Breast epithelium (tissue), 4 donors: Measurements from ENCODE around the gene NCAPD3. TPM values are rescaled to one million over a fixed set of nuclear protein-coding genes. Genes with fewer than 3 reads are reported as not detected.
"Not testable (repeated sequence)": the region's sequence is repeated elsewhere in the genome, so short reads cannot be mapped to it uniquely, and the experiment has no call there.

Experiments used
- DNase-seq, 2 donors: peaks; one replicate each; pipeline ENCODE4 v3.0.0-alpha.2; 2019; ENCODE audit warnings: low spot score in 2 of 2
- H3K27ac ChIP-seq, 2 donors: fragments of 200-600 bp; sonication (generic) in 1 of 2; one replicate each; pipeline ENCODE4 v1.5.1; 2016 to 2019; ENCODE audit warnings: mild to moderate bottlenecking in 1 of 2
- H3K27me3 ChIP-seq, 2 donors: fragments of 200-600 bp; sonication (generic) in 1 of 2; one replicate each; pipeline versions ENCODE4 v1.5.1 to v1.6.0; 2017 to 2019; ENCODE audit warnings: control low read depth in 1 of 2, mild to moderate bottlenecking in 1 of 2
- H3K36me3 ChIP-seq: fragments of 200-600 bp; one replicate; pipeline ENCODE4 v1.5.1; 2019
- H3K4me1 ChIP-seq, 2 donors: fragments of 200-600 bp; sonication (generic); one replicate each; pipeline ENCODE4 v1.5.1; 2016 to 2019; ENCODE audit warnings: control low read depth in 1 of 2
- H3K4me3 ChIP-seq, 3 donors: fragments of 200-600 bp; sonication (generic); 1 replicate in 2 of 3; 2 replicates in 1 of 3; pipeline ENCODE4 v1.5.1; 2016 to 2019; ENCODE audit warnings: mild to moderate bottlenecking in 3 of 3, moderate library complexity in 2 of 3
- H3K9me3 ChIP-seq, 2 donors: fragments of 200-600 bp; sonication (generic) in 1 of 2; one replicate each; pipeline ENCODE4 v1.5.1; 2016 to 2019; ENCODE audit warnings: control low read depth in 1 of 2
- POLR2A ChIP-seq: fragments of 450-650 bp; IDR thresholded peaks from one replicate; pipeline ENCODE4 v1.6.1; 2016; ENCODE audit warnings: antibody characterized with exemption, mild to moderate bottlenecking, moderate library complexity
- POLR2AphosphoS5 ChIP-seq, 3 donors: sonication (generic); formaldehyde crosslinking; IDR thresholded peaks; one replicate each; pipeline ENCODE4 v1.6.1; 2017; ENCODE audit warnings: antibody characterized with exemption in 3 of 3
- intact Hi-C: fragments of 100-400 bp; cut with DNase I; formaldehyde crosslinking; loops from one replicate; pipeline ENCODE4 v1.15.1; 2023; ENCODE audit warnings: low total_unique reads
- total RNA-seq, 3 donors: library from RNA; depleted of rRNA; stranded (reverse); fragments of >200 nt; gene quantifications; one replicate each; pipeline ENCODE4 v1.1.0, GENCODE V29; 2016
- TF ChIP-seq, protein P1 (sequence below), 3 donors: fragments of 450-650 bp; IDR thresholded peaks; one replicate each; pipeline ENCODE4 v1.5.1; 2016 to 2017; ENCODE audit warnings: antibody characterized with exemption in 3 of 3, mild to moderate bottlenecking in 3 of 3, moderate library complexity in 3 of 3

The NCAPD3 gene
- total RNA-seq, 3 donors from 2014 or later = 12.0 to 16.5 (median 12.1) TPM

DNA sequence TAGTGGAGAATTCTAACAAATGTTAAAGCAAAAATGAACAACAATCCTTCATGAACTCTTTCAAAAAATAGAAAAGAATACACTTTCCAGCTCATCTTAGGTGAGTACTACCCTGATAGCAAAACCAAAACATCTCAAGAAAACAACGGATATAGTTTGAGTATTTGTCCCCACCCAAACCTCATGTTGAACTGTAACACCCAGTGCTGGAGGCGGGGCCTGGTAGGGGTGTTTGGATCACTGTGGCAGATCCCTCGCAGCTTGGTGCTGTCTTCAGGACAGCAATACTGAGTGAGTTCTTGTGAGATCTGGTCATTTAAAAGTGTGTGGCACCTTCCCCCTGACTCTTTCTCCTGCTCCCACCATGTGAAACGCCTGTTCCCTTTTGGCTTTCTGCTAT, 27.0 kb downstream of the NCAPD3 start:
- TF ChIP-seq POLR2A = no peak
- H3K27me3 ChIP-seq = no peaks in the 10 kb centered on the region

DNA sequence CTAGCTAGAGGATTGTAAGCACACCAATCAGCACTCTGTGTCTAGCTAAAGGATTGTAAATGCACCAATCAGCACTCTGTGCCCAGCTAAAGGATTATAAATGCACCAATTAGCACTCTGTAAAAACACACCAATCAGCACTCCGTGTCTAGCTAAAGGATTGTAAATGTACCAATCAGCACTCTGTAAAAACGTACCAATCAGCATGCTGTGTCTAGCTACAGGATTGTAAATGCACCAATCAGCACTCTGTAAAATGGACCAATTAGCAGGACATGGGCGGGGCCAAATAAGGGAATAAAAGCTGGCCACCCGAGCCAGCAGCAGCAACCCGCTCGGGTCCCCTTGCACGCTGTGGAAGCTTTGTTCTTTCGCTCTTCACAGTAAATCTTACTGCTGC, 35.7 kb downstream of the NCAPD3 start:
- H3K9me3 ChIP-seq, H3K27ac ChIP-seq, H3K27me3 ChIP-seq, intact Hi-C loops, DNase-seq, H3K4me3 ChIP-seq, H3K36me3 ChIP-seq, H3K4me1 ChIP-seq: not testable (repeated sequence)

More for the DNA sequence above, 27.0 kb downstream of the NCAPD3 start:
- intact Hi-C loops = no loop called here
- Histone ChIP-seq H3K4me1 (no peaks in the 10 kb centered on the region), H3K9me3 (no peaks in the 10 kb centered on the region), H3K27ac (no peak overlapping the region), H3K4me3 (no peak overlapping the region), H3K36me3 (peaks cover under 1% of the 10 kb centered on the region)
- DNase-seq = no peak

DNA sequence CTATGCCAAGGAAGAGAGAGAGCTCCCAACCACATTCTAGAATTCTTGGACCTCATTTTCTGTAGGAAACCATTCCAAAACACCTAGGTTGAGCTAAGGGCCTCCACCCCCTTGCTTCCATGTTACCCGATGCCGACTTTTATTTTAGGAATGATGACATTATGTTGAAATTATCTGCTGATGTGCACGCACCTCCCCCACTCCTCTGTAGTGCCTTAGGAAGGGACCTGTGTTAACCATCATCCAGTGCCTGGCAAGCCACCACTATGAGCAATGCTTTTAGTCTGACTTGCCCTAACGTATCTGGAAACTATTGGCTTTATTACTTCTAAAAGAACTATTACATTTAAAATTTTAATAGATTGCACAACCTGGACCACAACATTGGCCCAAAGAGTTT, 42.1 kb downstream of the NCAPD3 start:
- Histone ChIP-seq H3K27ac (no peak overlapping the region), H3K9me3 (no peaks in the 10 kb centered on the region), H3K27me3 (no peaks in the 10 kb centered on the region), H3K4me1 (no peaks in the 10 kb centered on the region), H3K4me3 (no peak overlapping the region), H3K36me3 (peaks cover 13% of the 10 kb centered on the region)
- TF ChIP-seq POLR2A = no peak
- intact Hi-C loops = no loop called here
- DNase-seq = no peak

DNA sequence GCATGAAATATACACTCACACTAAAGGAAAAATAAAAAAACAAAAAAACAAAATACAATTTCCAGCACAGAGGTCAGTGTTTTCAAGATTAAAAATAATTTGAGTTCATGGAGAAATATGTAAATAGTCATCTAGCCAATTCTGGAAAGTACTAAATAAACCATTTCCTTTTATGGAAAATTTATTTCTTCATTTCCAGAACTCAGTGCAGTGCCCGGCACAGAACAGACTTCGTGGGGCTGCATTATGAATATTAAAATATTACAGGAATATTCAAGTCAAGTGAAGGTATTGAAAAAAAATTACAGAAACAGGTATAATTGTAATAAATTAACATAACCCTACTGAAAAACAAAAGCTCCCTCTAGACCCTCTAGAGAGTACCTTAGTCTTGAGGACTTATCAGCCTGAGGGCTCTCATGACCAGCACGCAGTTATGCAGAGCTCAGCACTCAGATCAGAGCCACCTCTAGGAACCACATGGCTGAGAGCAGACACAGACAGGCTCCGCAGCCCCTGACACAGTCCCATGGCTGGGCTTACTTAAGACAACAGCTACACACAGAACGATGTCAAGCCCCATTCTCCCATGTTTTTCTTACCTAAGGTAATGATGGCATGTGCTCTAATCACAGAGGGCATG, 45.6 kb downstream of the NCAPD3 start:
- no peaks in the 10 kb centered on the region for H3K27me3 ChIP-seq
- TF ChIP-seq POLR2A (no peak), POLR2AphosphoS5 (IDR thresholded peaks at IDR 0.05) (no peak)
- TF ChIP-seq, protein P1, sequence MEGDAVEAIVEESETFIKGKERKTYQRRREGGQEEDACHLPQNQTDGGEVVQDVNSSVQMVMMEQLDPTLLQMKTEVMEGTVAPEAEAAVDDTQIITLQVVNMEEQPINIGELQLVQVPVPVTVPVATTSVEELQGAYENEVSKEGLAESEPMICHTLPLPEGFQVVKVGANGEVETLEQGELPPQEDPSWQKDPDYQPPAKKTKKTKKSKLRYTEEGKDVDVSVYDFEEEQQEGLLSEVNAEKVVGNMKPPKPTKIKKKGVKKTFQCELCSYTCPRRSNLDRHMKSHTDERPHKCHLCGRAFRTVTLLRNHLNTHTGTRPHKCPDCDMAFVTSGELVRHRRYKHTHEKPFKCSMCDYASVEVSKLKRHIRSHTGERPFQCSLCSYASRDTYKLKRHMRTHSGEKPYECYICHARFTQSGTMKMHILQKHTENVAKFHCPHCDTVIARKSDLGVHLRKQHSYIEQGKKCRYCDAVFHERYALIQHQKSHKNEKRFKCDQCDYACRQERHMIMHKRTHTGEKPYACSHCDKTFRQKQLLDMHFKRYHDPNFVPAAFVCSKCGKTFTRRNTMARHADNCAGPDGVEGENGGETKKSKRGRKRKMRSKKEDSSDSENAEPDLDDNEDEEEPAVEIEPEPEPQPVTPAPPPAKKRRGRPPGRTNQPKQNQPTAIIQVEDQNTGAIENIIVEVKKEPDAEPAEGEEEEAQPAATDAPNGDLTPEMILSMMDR (IDR thresholded peaks at IDR 0.05) = no peak
- peaks cover 13% of the 10 kb centered on the region for H3K36me3 ChIP-seq
- H3K4me1 ChIP-seq = no peaks in the 10 kb centered on the region
- no peaks in the 10 kb centered on the region for H3K9me3 ChIP-seq
- DNase-seq = no peak
- no peak overlapping the region for H3K27ac ChIP-seq
- intact Hi-C loops = no loop called here
- H3K4me3 ChIP-seq = no peak overlapping the region

DNA sequence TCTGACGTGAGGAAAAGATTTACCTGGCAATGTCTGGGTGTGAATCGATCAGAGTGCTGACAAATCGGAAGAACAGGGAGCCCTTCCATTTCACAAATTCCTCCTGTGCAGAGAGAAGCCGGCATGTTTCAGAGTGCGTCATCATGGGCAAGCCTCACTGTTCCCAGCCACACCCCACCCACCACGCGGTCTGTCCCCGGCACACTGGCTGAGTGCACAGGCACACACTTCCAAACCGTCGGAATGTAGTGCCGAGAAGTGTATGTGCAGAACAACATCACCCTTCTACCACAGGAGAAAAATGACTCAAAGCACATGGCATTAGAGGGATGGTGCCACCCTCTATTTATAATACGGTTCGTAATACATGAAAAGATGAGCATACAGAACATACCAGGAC, 47.5 kb downstream of the NCAPD3 start:
- peaks cover 13% of the 10 kb centered on the region for H3K36me3 ChIP-seq
- H3K27me3 ChIP-seq = no peaks in the 10 kb centered on the region
- no peak overlapping the region for H3K27ac ChIP-seq
- TF ChIP-seq POLR2A = no peak
- TF ChIP-seq, protein P1 (IDR thresholded peaks at IDR 0.05) = no peak
- no peak for TF ChIP-seq POLR2AphosphoS5 (IDR thresholded peaks at IDR 0.05)
- H3K4me3 ChIP-seq = no peak overlapping the region
- DNase-seq = no peak
- intact Hi-C loops = no loop called here
- no peaks in the 10 kb centered on the region for H3K9me3 ChIP-seq
- no peaks in the 10 kb centered on the region for H3K4me1 ChIP-seq

DNA sequence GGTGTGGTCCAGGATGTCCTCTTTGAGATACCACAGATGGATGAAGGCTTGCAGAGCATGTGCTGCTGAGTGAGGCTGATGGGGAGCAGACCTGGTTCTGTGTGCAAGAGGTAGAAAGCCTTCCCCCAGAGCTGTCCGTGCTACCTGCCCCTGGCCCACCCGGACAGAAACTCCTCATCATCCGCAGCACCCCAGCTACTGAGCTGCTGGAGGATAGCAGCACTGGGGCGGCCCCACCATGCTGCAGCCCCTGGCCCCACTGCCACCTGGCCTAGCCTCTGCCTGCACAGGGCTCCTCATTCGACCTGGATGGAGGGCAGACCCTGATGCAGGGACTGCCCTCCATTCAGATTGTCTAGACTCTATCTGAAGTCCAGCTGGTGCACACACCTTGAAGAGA, 50.5 kb downstream of the NCAPD3 start:
- H3K9me3 ChIP-seq = no peaks in the 10 kb centered on the region
- no peak for DNase-seq
- H3K27ac ChIP-seq = no peak overlapping the region
- H3K4me1 ChIP-seq = no peaks in the 10 kb centered on the region
- no peak overlapping the region for H3K4me3 ChIP-seq
- intact Hi-C loops = no loop called here
- TF ChIP-seq POLR2AphosphoS5 (IDR thresholded peaks at IDR 0.05) (no peak), POLR2A (no peak)
- TF ChIP-seq, protein P1 (IDR thresholded peaks at IDR 0.05) = no peak
- H3K27me3 ChIP-seq = no peaks in the 10 kb centered on the region
- H3K36me3 ChIP-seq = peaks cover 13% of the 10 kb centered on the region

DNA sequence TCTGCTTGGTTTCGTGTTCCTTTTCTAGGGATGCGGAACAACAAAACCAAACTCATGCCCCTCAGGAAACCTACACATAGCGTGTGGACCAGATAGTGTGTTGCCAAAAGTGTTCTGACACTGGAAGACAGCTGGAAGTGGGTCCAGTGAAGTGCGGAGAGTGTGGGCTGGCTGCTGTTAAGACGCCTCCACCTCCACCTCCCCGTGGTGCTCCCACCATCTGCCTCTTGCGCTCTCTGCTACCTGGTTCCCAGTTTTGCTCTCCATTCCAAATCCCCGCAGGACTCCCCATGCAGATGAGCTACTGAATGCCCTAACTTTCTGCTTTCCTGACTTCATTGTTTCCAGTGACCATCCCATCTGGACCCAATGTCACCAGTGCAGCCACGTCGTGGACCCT, 51.8 kb downstream of the NCAPD3 start:
- TF ChIP-seq POLR2AphosphoS5 (IDR thresholded peaks at IDR 0.05) = no peak
- TF ChIP-seq, protein P1 (IDR thresholded peaks at IDR 0.05) = no peak
- no peak for TF ChIP-seq POLR2A
- no peak overlapping the region for H3K27ac ChIP-seq
- no peaks in the 10 kb centered on the region for H3K4me1 ChIP-seq
- H3K27me3 ChIP-seq = no peaks in the 10 kb centered on the region
- no peaks in the 10 kb centered on the region for H3K9me3 ChIP-seq
- H3K4me3 ChIP-seq = no peak overlapping the region
- peaks cover 2% of the 10 kb centered on the region for H3K36me3 ChIP-seq
- DNase-seq = no peak
- intact Hi-C loops = no loop called here
